ENCODE data around the gene UBE3C. TPM values are rescaled to one million over a fixed set of nuclear protein-coding genes. Genes with fewer than 3 reads are reported as not detected.

Gene UBE3C
- total and polyA plus RNA-seq, 7 experiments from 2014 or later: 21.3 to 64.6 (median 53.9) TPM

DNA sequence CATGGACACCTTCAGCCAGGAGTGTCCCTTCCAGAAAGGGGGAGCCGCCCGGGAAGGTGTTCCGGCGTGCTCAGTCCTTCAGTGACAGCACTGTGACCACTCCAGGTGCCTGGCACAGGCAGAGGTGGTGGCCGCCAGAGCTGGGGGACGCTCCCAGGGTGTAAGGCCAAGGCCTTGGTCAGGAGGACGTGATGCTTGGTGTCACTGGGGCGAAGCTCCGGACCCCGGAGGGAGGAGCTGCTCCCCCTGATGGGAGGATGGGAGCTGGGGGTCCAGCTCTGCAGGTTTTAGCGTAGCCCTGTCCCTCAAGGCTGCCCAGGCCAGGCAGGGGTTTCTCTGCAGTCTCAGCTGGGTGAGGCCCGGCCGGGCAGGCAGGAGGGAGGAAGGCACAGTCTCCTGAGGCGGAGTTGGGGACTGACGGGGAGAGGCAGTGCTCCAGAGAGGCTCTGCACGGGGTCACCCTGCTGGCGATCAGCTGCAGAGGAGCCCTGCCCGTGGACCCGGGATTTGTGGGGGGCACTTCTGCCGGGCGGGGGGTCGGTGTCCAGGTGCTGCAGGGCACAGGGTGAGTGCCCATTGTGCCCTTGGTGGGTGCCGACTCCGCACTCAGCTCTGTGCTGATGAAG is 141.6 kb downstream of the UBE3C start:
- Mint-ChIP-seq H3K4me1 (peaks cover 0 to 22% (median 9%) of the 10 kb centered on the region in 7 donors), H3K36me3 (peaks cover 0 to 3% (median 0%) of the 10 kb centered on the region in 5 donors), H3K4me3 (peak overlapping the region in 2 of 10 donors; percentile 34 to 45), H3K27me3 (peaks cover 0 to 5% (median 5%) of the 10 kb centered on the region in 5 donors), H3K27ac (no peak overlapping the region), H3K9me3 (peaks cover 0 to 10% (median 2%) of the 10 kb centered on the region in 11 donors)
- Histone ChIP-seq H3K4me1 (ENCODE audit: control insufficient read depth in 2 of 2, insufficient read depth in 2 of 2, low read length in 2 of 2) (peaks cover 6 to 11% of the 10 kb centered on the region in 2 donors), H3K27me3 (ENCODE audit: control insufficient read depth in 2 of 2, insufficient read depth in 2 of 2, low read length in 2 of 2) (peaks cover 4 to 6% of the 10 kb centered on the region in 2 donors), H3K4me3 (ENCODE audit: low read length) (no peak overlapping the region), H3K9me3 (ENCODE audit: control insufficient read depth in 2 of 3, low read length in 3 of 3) (no peaks in the 10 kb centered on the region), H3K27ac (ENCODE audit: low read depth, low read length) (no peak overlapping the region), H3K36me3 (ENCODE audit: control insufficient read depth in 2 of 3, insufficient read depth in 3 of 3, low read length in 3 of 3) (no peaks in the 10 kb centered on the region)
- CTCF ChIA-PET: no interaction called here
- intact Hi-C loops (cut with micrococcal nuclease): no loop called here
- POLR2A ChIA-PET: no interaction called here
- DNase-seq: no peak
- no peak for ATAC-seq

DNA sequence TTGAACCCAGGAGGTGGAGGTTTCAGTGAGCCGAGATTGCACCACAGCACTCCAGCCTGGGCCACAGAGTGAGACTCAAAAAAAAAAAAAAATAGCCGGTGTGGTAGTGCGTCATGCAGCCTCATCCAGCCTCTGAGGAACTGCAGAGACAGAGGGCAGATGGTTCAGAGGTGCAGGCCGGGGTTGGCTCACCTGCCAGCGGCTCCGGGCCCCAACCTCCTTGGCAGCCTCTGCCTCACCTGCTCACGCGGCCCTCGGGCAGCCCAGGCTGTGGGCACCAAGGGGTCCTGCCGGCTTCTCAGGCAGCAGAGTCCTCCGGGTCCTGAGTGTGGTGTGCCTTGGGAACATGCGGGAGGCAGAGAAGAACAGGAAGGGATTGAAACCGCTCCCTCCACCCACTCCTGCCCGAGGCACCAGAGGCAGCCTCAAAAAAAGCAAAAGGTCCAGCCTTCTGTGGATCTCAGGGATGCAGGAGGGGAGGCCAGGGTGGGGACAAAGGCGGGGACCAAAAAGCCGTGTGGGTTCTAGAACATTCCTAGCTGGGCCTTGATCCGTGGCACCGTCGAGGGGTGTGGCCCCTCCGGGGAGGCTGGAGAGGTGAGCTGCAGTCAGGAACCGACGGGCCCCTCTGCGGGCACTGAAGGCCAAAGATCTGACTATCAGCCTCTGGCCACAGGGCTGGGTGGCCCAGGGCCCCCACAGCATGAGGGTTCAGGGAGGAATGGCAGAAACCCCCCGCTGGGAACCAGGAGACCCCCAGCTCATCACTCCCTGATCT is 142.7 kb downstream of the UBE3C start:
- CTCF ChIA-PET: no interaction called here
- H3K4me1 Mint-ChIP-seq: peaks cover 0 to 17% (median 8%) of the 10 kb centered on the region in 7 donors
- H3K27me3 ChIP-seq (ENCODE audit: control insufficient read depth in 2 of 2, insufficient read depth in 2 of 2, low read length in 2 of 2): peaks cover 4 to 6% of the 10 kb centered on the region in 2 donors
- no peak overlapping the region for H3K4me3 ChIP-seq (ENCODE audit: low read length)
- H3K36me3 ChIP-seq (ENCODE audit: control insufficient read depth in 2 of 3, insufficient read depth in 3 of 3, low read length in 3 of 3): no peaks in the 10 kb centered on the region
- peaks cover 6 to 9% of the 10 kb centered on the region in 2 donors for H3K4me1 ChIP-seq (ENCODE audit: control insufficient read depth in 2 of 2, insufficient read depth in 2 of 2, low read length in 2 of 2)
- ATAC-seq: no peak
- H3K27ac ChIP-seq (ENCODE audit: low read depth, low read length): no peak overlapping the region
- DNase-seq: no peak
- H3K9me3 Mint-ChIP-seq: peaks cover 0 to 10% (median 2%) of the 10 kb centered on the region in 11 donors
- no peak overlapping the region for H3K27ac Mint-ChIP-seq
- intact Hi-C loops (cut with micrococcal nuclease): no loop called here
- POLR2A ChIA-PET: no interaction called here
- no peak overlapping the region for H3K4me3 Mint-ChIP-seq
- H3K27me3 Mint-ChIP-seq: peaks cover 0 to 5% (median 5%) of the 10 kb centered on the region in 5 donors
- peaks cover 0 to 3% (median 0%) of the 10 kb centered on the region in 5 donors for H3K36me3 Mint-ChIP-seq
- no peaks in the 10 kb centered on the region for H3K9me3 ChIP-seq (ENCODE audit: control insufficient read depth in 2 of 3, low read length in 3 of 3)

DNA sequence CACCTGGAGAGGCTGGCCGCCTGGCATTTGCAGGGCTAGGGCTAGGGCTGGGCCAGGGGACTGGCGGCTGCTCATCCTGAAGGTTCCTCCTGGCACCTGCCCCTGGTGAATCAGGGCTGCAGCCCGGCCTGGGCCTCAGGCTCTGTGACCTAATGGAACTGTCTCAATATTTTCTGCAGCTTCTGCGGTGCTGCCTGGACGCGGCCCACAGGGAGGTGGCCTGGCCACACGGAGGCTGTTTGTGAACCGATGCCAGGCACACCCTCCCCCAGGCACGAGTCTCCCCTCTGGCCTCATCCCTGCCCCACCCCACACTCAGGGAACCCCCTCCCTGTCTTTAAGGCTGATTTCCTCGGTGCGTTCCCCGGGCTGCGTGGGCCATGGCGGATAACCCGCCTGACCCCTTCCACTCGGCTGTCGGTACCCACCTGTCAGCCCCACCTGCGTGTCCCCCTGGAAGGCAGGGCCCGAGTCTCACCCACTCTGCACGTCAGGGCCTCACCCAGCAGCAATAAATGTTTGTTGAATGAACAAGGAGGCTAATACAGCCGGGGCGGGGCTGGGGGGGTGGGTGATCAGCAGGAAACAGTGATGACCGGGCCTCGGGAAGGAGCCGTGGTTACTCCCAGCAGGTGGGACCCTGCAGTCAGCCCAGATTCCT is 143.5 kb downstream of the UBE3C start:
- ATAC-seq (no peak), DNase-seq (no peak)
- peaks cover 4 to 6% of the 10 kb centered on the region in 2 donors for H3K27me3 ChIP-seq (ENCODE audit: control insufficient read depth in 2 of 2, insufficient read depth in 2 of 2, low read length in 2 of 2)
- CTCF ChIA-PET: no interaction called here
- H3K4me1 ChIP-seq (ENCODE audit: control insufficient read depth in 2 of 2, insufficient read depth in 2 of 2, low read length in 2 of 2): peaks cover 0 to under 1% of the 10 kb centered on the region in 2 donors
- H3K27ac ChIP-seq (ENCODE audit: low read depth, low read length): no peak overlapping the region
- Mint-ChIP-seq H3K36me3 (peaks cover 0 to 3% (median 0%) of the 10 kb centered on the region in 5 donors), H3K9me3 (peaks cover 0 to 10% (median 2%) of the 10 kb centered on the region in 11 donors), H3K4me1 (peaks cover 0 to 10% (median 5%) of the 10 kb centered on the region in 7 donors), H3K27ac (no peak overlapping the region), H3K27me3 (peaks cover 0 to 5% (median 5%) of the 10 kb centered on the region in 5 donors), H3K4me3 (no peak overlapping the region)
- no peaks in the 10 kb centered on the region for H3K9me3 ChIP-seq (ENCODE audit: control insufficient read depth in 2 of 3, low read length in 3 of 3)
- intact Hi-C loops (cut with micrococcal nuclease): no loop called here
- POLR2A ChIA-PET: no interaction called here
- no peaks in the 10 kb centered on the region for H3K36me3 ChIP-seq (ENCODE audit: control insufficient read depth in 2 of 3, insufficient read depth in 3 of 3, low read length in 3 of 3)
- H3K4me3 ChIP-seq (ENCODE audit: low read length): no peak overlapping the region

DNA sequence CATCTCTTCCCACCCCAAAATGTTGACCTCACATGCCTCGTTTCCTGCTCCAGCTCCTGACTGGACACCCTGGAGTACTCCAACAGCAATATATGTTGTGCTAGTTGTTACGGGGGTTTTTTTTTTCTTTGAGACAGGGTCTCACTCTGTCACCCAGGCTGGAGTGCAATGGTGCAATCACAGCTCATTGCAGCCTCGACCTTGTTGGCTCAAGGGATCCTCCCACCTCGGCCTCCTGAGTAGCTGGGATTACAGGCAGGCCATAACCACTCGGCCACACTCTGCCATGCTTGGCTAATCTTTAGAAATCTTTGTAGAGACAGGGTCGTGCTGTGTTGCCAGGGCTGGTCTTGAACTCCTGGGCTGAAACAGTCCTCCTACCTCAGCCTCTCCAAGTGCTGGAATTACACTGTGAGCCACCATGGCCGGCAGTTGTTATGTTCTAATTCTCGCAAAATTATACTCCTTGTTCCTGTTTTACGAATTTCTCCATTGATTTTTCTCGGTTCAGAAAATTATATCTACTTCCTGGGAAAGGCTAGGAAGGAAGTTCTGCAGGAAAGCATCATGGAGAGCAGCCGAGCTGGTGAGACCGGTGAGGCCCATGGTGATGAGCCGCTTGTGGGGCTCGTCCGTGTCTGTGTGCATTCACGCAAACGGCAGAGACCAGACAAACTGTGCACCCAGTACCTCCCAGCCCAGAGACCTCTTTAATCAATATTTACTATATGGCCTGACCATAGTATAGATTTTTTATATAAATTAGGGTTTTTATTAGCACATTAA is 145.7 kb downstream of the UBE3C start:
- no peak for DNase-seq
- Histone ChIP-seq H3K4me1 (ENCODE audit: control insufficient read depth in 2 of 2, insufficient read depth in 2 of 2, low read length in 2 of 2) (no peaks in the 10 kb centered on the region), H3K4me3 (ENCODE audit: low read length) (no peak overlapping the region), H3K36me3 (ENCODE audit: control insufficient read depth in 2 of 3, insufficient read depth in 3 of 3, low read length in 3 of 3) (no peaks in the 10 kb centered on the region), H3K27ac (ENCODE audit: low read depth, low read length) (no peak overlapping the region), H3K27me3 (ENCODE audit: control insufficient read depth in 2 of 2, insufficient read depth in 2 of 2, low read length in 2 of 2) (peaks cover 0 to 6% of the 10 kb centered on the region in 2 donors), H3K9me3 (ENCODE audit: control insufficient read depth in 2 of 3, low read length in 3 of 3) (no peaks in the 10 kb centered on the region)
- ChIA-PET CTCF (interaction anchor here (1.4 kb wide), 1 partner anchor 11 kb away, joined by 6 read pairs; no protein-coding TSS in a partner anchor), POLR2A (no interaction called here)
- peaks cover 0 to 3% (median 0%) of the 10 kb centered on the region in 7 donors for H3K4me1 Mint-ChIP-seq
- peaks cover 0 to 5% (median 0%) of the 10 kb centered on the region in 5 donors for H3K27me3 Mint-ChIP-seq
- intact Hi-C loops (cut with micrococcal nuclease): no loop called here
- peaks cover 0 to 10% (median 2%) of the 10 kb centered on the region in 11 donors for H3K9me3 Mint-ChIP-seq
- H3K4me3 Mint-ChIP-seq: no peak overlapping the region
- no peak for ATAC-seq
- no peak overlapping the region for H3K27ac Mint-ChIP-seq
- H3K36me3 Mint-ChIP-seq: peaks cover 0 to 3% (median 0%) of the 10 kb centered on the region in 5 donors

DNA sequence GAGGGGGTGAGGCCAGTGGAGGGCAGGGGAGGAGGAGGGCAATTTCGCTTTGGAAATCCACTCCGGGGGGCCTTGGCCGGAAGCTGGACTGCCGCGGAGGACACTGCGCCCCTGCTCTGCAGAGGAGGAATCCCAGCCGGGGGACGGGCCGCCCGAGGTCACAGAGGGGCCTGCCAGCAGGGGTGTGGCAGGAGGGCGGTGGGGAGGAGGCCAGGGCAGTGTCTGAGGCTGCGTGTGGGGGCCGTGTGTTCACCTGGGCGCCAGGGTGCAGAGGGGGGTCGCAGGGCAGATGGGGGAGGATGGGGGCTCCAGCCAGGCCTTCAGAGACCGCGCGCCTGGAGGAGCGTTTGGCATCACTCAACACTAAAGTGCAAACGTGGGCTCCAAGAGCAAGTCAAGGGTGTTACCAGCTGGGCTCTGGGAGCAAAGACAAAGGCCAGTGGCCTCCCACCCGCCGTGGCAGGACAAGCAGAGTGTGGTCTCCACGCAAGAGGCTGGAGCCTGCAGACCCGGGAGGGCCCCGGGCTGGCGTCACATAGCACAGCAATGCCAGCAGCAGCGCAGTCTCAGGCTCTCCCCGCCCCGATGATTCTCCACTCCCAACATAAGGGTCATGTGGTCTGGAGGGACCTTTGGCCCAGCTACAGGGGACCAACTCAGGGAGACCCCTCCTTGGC is 152.8 kb downstream of the UBE3C start:
- intact Hi-C loops (cut with micrococcal nuclease): no loop called here
- ChIA-PET CTCF (no interaction called here), POLR2A (no interaction called here)
- no peaks in the 10 kb centered on the region for H3K9me3 ChIP-seq (ENCODE audit: control insufficient read depth in 2 of 3, low read length in 3 of 3)
- ATAC-seq: no peak
- Mint-ChIP-seq H3K9me3 (no peaks in the 10 kb centered on the region), H3K4me3 (no peak overlapping the region), H3K4me1 (peaks cover 0 to 1% (median 0%) of the 10 kb centered on the region in 7 donors), H3K27me3 (no peaks in the 10 kb centered on the region), H3K27ac (no peak overlapping the region), H3K36me3 (no peaks in the 10 kb centered on the region)
- no peak for DNase-seq
- no peak overlapping the region for H3K27ac ChIP-seq (ENCODE audit: low read depth, low read length)
- H3K4me1 ChIP-seq (ENCODE audit: control insufficient read depth in 2 of 2, insufficient read depth in 2 of 2, low read length in 2 of 2): no peaks in the 10 kb centered on the region
- no peaks in the 10 kb centered on the region for H3K36me3 ChIP-seq (ENCODE audit: control insufficient read depth in 2 of 3, insufficient read depth in 3 of 3, low read length in 3 of 3)
- H3K4me3 ChIP-seq (ENCODE audit: low read length): no peak overlapping the region
- H3K27me3 ChIP-seq (ENCODE audit: control insufficient read depth in 2 of 2, insufficient read depth in 2 of 2, low read length in 2 of 2): no peaks in the 10 kb centered on the region

DNA sequence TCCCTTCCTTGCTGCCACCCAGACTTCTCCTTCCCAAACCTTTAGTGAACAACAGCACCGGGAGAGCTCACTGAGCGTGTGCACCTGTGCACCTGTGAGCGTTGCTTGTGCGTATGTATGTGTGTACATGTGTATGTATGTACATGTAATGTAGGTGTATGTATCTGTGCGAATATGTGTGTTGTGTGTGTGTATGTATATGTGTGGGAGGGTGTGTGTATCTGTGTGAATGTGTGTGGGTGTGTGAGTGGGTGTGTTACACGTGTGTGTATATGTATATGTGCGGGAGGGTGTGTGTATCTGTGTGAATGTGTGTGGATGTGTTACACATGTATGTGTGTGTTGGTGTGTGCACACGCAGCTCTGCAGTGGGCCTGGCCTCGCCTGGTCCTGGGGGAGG is 153.5 kb downstream of the UBE3C start:
- Mint-ChIP-seq H3K27me3 (no peaks in the 10 kb centered on the region), H3K9me3 (no peaks in the 10 kb centered on the region), H3K4me3 (no peak overlapping the region), H3K36me3 (no peaks in the 10 kb centered on the region), H3K4me1 (peaks cover 0 to 1% (median 0%) of the 10 kb centered on the region in 7 donors), H3K27ac (no peak overlapping the region)
- ATAC-seq (no peak), DNase-seq (no peak)
- Histone ChIP-seq H3K9me3 (ENCODE audit: control insufficient read depth in 2 of 3, low read length in 3 of 3) (no peaks in the 10 kb centered on the region), H3K4me1 (ENCODE audit: control insufficient read depth in 2 of 2, insufficient read depth in 2 of 2, low read length in 2 of 2) (no peaks in the 10 kb centered on the region), H3K4me3 (ENCODE audit: low read length) (no peak overlapping the region), H3K27ac (ENCODE audit: low read depth, low read length) (no peak overlapping the region), H3K27me3 (ENCODE audit: control insufficient read depth in 2 of 2, insufficient read depth in 2 of 2, low read length in 2 of 2) (no peaks in the 10 kb centered on the region), H3K36me3 (ENCODE audit: control insufficient read depth in 2 of 3, insufficient read depth in 3 of 3, low read length in 3 of 3) (no peaks in the 10 kb centered on the region)
- POLR2A ChIA-PET: no interaction called here
- CTCF ChIA-PET: no interaction called here
- intact Hi-C loops (cut with micrococcal nuclease): no loop called here
